GM18526 (cell line): ENCODE measurements around the gene ARSA.

Experiments
- POLR2A ChIP-seq: IDR thresholded peaks from 3 replicates; pipeline ENCODE4 v1.6.1; 2011; ENCODE audit not compliant: insufficient read length; ENCODE audit errors: extremely low read depth

ARSA gene

DNA sequence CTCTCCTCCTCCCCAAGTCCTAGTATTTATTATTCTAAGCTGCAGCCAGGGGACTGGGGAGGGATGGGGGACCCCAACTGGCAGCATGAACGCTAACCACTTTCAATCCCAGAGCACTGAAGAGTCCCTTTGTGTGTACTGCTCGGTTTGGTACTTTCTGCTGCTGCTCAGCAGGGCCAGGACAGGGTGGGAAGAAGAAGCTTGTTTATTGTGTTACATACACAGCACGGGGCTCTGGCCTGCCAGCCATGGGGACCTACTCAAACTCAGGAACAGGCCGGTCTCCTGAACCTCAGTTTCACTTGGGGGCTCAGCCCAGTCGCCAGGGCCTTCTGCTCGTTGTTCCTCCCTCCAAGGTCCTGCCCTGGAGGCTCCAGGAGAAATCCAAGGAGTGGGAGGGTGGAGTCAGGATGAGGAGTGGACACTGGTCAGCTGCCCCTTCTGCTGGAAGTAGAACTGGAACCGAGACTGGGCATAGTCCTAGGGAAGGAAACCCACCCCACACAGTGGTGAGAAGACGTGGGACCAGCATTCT lies 49.1 kb downstream of the ARSA start:
- TF ChIP-seq POLR2A, result no peak

GRCh38 chr22:50577987-50578775 lies 49.8 kb downstream of the ARSA start, which contains the start of gene CPT1B:
Gene CPT1B, minus strand, starts transcription at chr22:50578427. Its CDS starts 512 bp downstream, at chr22:50577915.
- TF ChIP-seq POLR2A, result no peak

GRCh38 chr22:50577697-50577986 lies 50.3 kb downstream of the ARSA start:
- TF ChIP-seq POLR2A, result no peak

DNA sequence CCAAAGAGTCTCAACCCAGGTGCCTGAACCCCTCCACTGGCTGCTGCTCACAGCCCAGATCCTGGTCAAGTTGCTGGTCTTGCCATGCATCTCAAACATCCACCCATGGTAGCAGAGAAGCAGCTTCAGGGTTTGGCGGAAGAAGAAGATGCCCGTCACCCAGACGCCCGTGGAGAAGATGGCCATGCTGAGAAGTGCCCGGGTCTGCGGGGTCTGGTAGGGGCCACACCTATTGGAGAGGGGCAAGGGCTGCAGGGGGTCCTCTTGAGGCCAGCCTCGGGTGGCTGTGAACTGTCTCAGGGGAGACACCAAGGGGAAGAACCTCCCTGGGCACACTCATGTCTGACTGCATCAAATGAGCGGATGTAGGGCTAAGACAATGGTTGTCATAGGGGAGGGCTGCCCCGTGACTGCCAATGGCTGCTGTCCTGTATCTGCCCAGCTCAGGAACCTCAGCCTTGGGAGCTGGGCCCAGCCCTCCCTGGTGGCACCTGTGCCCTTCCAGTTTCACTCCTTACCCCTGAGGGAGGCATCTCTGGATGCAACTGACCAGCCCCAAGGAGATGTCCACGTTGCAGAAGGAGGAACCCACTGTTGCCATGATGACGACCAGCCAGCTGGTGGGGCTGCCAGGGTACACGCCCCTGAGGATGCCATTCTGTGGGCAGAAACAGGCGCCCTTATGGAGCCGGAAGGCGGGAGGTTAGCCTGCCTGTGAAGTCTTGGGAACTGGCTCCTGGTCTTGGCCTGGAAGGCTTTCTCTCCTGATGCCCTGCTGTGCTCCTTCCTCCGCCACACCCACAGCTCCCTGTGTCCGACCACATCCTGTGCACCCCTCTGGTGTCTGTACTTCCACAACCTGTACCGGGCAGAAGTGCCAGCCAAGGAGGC lies 50.9 kb downstream of the ARSA start:
- no peak for TF ChIP-seq POLR2A

DNA sequence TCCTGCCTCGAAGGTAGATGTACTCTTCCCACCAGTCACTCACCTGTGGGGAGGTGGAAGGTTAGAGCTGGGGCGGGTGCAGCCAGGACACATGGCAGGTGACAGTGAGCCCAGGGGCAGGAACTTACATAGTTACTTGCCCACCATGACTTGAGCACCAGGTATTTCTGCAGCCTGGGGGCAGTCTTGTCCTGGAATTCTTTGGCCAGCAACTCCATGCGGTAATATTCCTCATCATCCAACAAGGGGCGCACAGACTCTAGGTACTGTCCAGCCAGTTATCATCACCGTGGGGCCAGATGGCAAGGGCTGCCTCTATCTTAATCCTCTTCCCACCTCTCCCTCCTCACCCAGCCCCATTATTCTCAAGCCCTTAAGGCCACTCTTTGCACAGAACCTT lies 51.9 kb downstream of the ARSA start:
- no peak for TF ChIP-seq POLR2A

DNA sequence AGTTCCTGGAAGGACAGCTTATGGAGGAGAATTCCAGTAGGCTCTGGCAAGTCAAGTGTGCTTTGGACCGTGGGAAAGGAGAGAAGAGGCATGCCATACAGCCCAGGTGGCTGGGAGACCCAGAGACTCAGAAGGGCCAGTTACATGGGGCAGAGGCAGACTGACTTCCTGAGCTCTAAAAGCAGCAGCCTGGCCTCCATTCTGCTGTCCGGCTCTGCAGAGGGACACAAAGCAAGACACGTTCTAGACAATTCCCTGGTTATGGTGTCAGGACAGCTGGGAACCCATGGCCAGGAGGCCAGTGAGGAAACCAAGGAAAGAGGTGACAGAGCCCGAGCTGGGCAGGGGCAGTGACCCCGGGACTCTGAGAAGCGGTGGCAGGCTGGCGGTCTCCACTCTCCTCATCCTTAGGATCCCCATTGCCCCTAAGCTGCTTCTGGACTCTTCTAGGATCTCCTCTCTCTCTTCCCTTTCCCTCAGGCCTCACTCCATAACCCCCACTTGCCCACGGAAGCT lies 52.5 kb downstream of the ARSA start:
- TF ChIP-seq POLR2A, result no peak
